Thyroid gland (tissue), 4 donors: ENCODE data around the gene CDC16. TPM values are rescaled to one million over a fixed set of nuclear protein-coding genes. Genes with fewer than 3 reads are reported as not detected.

ENCODE experiments used
- DNase-seq, 2 donors: peaks; one replicate each; pipeline ENCODE4 v3.0.0-alpha.2; 2019
- H3K27ac ChIP-seq, 3 donors: fragments of 200-600 bp; sonication (generic); 1 replicate in 2 of 3; 2 replicates in 1 of 3; pipeline ENCODE4 v1.5.1; 2016 to 2019; ENCODE audit warnings: mild to moderate bottlenecking in 1 of 3, moderate library complexity in 1 of 3
- H3K27me3 ChIP-seq: fragments of 200-600 bp; sonication (generic); one replicate; pipeline ENCODE4 v1.5.1; 2019
- H3K36me3 ChIP-seq, 2 donors: fragments of 200-600 bp; sonication (generic); one replicate each; pipeline ENCODE4 v1.5.1; 2016 to 2019
- H3K4me1 ChIP-seq, 2 donors: fragments of 200-600 bp; sonication (generic); one replicate each; pipeline ENCODE4 v1.5.1; 2017 to 2019
- H3K4me3 ChIP-seq, 3 donors: fragments of 200-600 bp; sonication (generic); replicated peaks in 1 of 3; 1 replicate in 2 of 3; 2 replicates in 1 of 3; pipeline ENCODE4 v1.5.1; 2016; ENCODE audit warnings: mild to moderate bottlenecking in 1 of 3
- H3K9me3 ChIP-seq: fragments of 200-600 bp; sonication (generic); one replicate; pipeline ENCODE4 v1.5.1; 2017
- POLR2A ChIP-seq, 2 donors: fragments of 450-650 bp; IDR thresholded peaks; one replicate each; pipeline ENCODE4 v1.6.1; 2017; ENCODE audit warnings: antibody characterized with exemption in 2 of 2, mild to moderate bottlenecking in 2 of 2, moderate library complexity in 1 of 2
- WGBS, 2 donors: methylation state at CpG; one replicate each; pipeline ENCODE4 v1.1.5; 2017; 5-methylcytosine and 5-hydroxymethylcytosine counted together
- intact Hi-C: fragments of 100-400 bp; cut with DNase I; formaldehyde crosslinking; loops from one replicate; pipeline ENCODE4 v1.15.1; 2023
- total RNA-seq, 4 donors: library from RNA; depleted of rRNA; stranded (reverse); fragments of >200 nt; gene quantifications; one replicate each; pipeline ENCODE4 v1.2.3, GENCODE V29; 2016
- TF ChIP-seq, protein P1 (sequence below), 6 experiments: fragments of 200-600 bp in 3 of 6; fragments of 450-650 bp in 3 of 6; sonication (generic) in 3 of 6; IDR thresholded peaks; one replicate each; pipeline ENCODE4 v1.5.1; 2016 to 2019; ENCODE audit warnings: antibody characterized with exemption in 6 of 6, mild to moderate bottlenecking in 2 of 6, inconsistent platforms in 1 of 6, moderate library complexity in 1 of 6

The CDC16 gene
- total RNA-seq, 4 donors from 2014 or later, result 43.9 to 63.5 (median 55.5) TPM

GRCh38 chr13:114199954-114200353, 34.7 kb upstream of the CDC16 start:
- 47 to 48% methylated on average over 15 to 18 of the region's 42 CpGs for WGBS, 2 donors
- Histone ChIP-seq H3K36me3 (no peaks in the 10 kb centered on the region), H3K9me3 (no peaks in the 10 kb centered on the region), H3K27ac (no peak overlapping the region), H3K4me3 (no peak overlapping the region), H3K27me3 (no peaks in the 10 kb centered on the region), H3K4me1 (no peaks in the 10 kb centered on the region)
- peak; percentile 26 to 48 for DNase-seq
- no peak for TF ChIP-seq POLR2A (IDR thresholded peaks at IDR 0.05)
- intact Hi-C loops, result no loop called here

DNA sequence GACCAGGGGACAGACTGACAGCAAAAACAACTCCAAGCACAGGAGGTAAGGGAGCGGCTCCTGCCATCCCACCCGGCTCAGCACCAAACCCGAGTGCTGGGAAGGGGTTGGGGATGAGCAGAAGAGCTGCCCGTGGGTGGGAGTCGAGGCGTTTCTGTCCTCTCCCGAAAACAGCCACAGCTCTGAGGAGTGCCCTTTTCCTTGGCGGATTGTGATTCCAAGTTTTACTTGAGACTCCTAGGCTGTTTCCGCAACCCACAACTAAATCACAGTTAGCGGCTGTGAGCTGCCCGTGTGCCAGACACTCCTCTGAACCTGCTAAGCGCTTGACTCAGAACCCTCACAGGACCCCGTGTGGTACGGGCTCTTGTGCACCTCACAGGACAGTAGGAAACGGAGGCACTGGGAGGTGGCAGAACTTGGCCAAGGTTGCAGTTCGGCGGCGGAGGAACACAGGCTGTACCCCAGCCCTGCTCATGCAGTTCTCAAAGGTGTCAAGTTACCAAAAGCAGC, 34.2 kb upstream of the CDC16 start:
- Histone ChIP-seq H3K9me3 (no peaks in the 10 kb centered on the region), H3K4me1 (no peaks in the 10 kb centered on the region), H3K4me3 (no peak overlapping the region), H3K36me3 (no peaks in the 10 kb centered on the region), H3K27ac (no peak overlapping the region), H3K27me3 (no peaks in the 10 kb centered on the region)
- TF ChIP-seq, protein P1, sequence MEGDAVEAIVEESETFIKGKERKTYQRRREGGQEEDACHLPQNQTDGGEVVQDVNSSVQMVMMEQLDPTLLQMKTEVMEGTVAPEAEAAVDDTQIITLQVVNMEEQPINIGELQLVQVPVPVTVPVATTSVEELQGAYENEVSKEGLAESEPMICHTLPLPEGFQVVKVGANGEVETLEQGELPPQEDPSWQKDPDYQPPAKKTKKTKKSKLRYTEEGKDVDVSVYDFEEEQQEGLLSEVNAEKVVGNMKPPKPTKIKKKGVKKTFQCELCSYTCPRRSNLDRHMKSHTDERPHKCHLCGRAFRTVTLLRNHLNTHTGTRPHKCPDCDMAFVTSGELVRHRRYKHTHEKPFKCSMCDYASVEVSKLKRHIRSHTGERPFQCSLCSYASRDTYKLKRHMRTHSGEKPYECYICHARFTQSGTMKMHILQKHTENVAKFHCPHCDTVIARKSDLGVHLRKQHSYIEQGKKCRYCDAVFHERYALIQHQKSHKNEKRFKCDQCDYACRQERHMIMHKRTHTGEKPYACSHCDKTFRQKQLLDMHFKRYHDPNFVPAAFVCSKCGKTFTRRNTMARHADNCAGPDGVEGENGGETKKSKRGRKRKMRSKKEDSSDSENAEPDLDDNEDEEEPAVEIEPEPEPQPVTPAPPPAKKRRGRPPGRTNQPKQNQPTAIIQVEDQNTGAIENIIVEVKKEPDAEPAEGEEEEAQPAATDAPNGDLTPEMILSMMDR (IDR thresholded peaks at IDR 0.05), result no peak
- intact Hi-C loops, result no loop called here
- 32 to 57% methylated on average over 16 to 17 of the region's 18 CpGs for WGBS, 2 donors
- DNase-seq, result peak; percentile 30 to 45

DNA sequence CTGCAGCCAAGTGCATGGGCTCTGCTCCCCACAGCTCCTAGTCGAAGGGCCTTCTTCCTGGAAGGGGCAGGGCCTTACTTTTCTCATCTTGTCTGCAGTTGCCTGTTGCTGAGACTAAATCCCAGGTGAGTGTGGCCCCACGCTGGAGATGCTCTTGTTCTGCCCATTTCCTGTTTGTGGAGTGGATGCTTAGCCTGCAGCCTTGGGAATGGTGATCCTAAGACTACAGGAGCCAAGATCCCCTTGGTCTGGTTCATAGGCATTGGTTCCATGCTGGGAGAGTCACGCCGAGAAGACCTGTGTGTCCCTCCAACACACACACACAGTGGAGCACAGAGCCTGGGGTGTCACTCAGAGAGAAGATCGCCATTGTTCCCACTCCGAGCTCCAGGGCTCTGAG, 32.1 kb upstream of the CDC16 start:
- intact Hi-C loops, result no loop called here
- Histone ChIP-seq H3K4me3 (no peak overlapping the region), H3K36me3 (no peaks in the 10 kb centered on the region), H3K4me1 (no peaks in the 10 kb centered on the region), H3K9me3 (no peaks in the 10 kb centered on the region), H3K27me3 (no peaks in the 10 kb centered on the region), H3K27ac (no peak overlapping the region)
- no peak for DNase-seq
- TF ChIP-seq, protein P1 (IDR thresholded peaks at IDR 0.05), result no peak
- TF ChIP-seq POLR2A (IDR thresholded peaks at IDR 0.05), result no peak
- 83 to 95% methylated on average over 6 of the region's 6 CpGs for WGBS, 2 donors

DNA sequence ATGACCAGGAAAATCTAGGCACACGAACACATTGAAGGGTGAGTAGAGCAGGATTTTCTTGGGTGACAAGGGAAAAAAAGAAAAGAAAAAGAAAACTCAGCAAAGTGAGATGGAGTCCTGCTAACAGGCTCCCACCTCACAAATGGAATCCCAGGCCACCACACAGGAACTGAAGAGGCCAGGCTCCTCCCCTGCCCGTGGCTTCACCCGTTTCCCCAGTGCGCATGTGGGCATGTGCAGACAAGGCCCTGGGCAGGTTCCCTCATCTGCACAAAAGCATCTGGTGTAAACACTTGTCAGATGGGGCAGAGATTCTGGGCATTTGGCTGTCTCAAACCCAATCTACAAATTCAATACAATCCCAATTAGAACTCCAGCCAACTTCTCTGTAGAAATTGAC, 31.2 kb upstream of the CDC16 start:
- H3K4me3 ChIP-seq, result no peak overlapping the region
- no peaks in the 10 kb centered on the region for H3K4me1 ChIP-seq
- TF ChIP-seq, protein P1 (IDR thresholded peaks at IDR 0.05), result no peak
- TF ChIP-seq POLR2A (IDR thresholded peaks at IDR 0.05), result no peak
- intact Hi-C loops, result no loop called here
- no peak overlapping the region for H3K27ac ChIP-seq
- DNase-seq, result no peak
- no peaks in the 10 kb centered on the region for H3K9me3 ChIP-seq
- H3K27me3 ChIP-seq, result no peaks in the 10 kb centered on the region
- 77 to 83% methylated on average over 3 to 4 of the region's 4 CpGs for WGBS, 2 donors
- no peaks in the 10 kb centered on the region for H3K36me3 ChIP-seq

GRCh38 chr13:114204894-114205293, 29.8 kb upstream of the CDC16 start:
- Histone ChIP-seq H3K4me1 (no peaks in the 10 kb centered on the region), H3K27me3 (no peaks in the 10 kb centered on the region), H3K9me3 (no peaks in the 10 kb centered on the region), H3K27ac (no peak overlapping the region), H3K4me3 (no peak overlapping the region), H3K36me3 (no peaks in the 10 kb centered on the region)
- intact Hi-C loops, result no loop called here
- TF ChIP-seq, protein P1 (IDR thresholded peaks at IDR 0.05), result no peak
- TF ChIP-seq POLR2A (IDR thresholded peaks at IDR 0.05), result no peak
- DNase-seq, result no peak
- 85 to 86% methylated on average over 4 of the region's 4 CpGs for WGBS, 2 donors

DNA sequence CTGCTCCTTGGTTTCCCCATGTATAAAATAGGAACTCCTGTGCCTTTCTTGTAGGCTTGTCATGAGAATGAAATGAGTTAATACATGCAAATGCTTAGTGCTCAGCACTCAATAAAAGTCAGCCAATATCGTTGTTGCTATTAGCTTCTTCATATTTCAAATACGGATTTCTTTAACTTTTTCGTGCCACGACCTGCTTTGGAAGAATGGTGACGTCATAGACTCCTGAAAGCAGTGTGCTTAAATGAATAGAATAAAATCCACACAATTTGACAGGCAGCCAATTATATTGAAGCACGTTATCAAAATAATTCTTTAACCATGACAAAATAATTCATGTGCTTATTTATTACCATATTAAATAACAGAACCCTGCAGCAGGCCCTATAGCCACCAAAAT, 26.6 kb upstream of the CDC16 start:
- Histone ChIP-seq H3K4me1 (no peaks in the 10 kb centered on the region), H3K27me3 (no peaks in the 10 kb centered on the region), H3K4me3 (no peak overlapping the region), H3K36me3 (no peaks in the 10 kb centered on the region), H3K27ac (no peak overlapping the region), H3K9me3 (no peaks in the 10 kb centered on the region)
- DNase-seq, result no peak
- 88 to 92% methylated on average over 6 of the region's 6 CpGs for WGBS, 2 donors
- intact Hi-C loops, result no loop called here
- no peak for TF ChIP-seq POLR2A (IDR thresholded peaks at IDR 0.05)
- TF ChIP-seq, protein P1 (IDR thresholded peaks at IDR 0.05), result no peak
